K562 (cell line): ENCODE measurements around the gene CLEC2L. TPM values are rescaled to one million over a fixed set of nuclear protein-coding genes. Genes with fewer than 3 reads are reported as not detected.
A peak's percentile ranks its signal among the peaks of the same experiment; 100 is the strongest.

Source experiments
- ATAC-seq: fragments of 200-7000 bp; cut with Tn5 transposase; 3 replicates; pipeline ENCODE4 v1.9.1; 2020; ENCODE audit warnings: moderate library complexity
- BruUV-seq: library from RNA; stranded (reverse); fragments of 400-500 nt; replicated peaks from 2 replicates; lab custom pipeline; 2021; lab: Mats Ljungman, UMichigan
- CTCF ChIA-PET: fragments of 300-600 bp; formaldehyde crosslinking; extraction: SDS; loops from one replicate; lab custom pipeline; 2021; ENCODE audit warnings: low intra/inter-chr PET ratio; lab: Yijun Ruan, JAX
- POLR2A ChIA-PET: fragments of 300-600, 350-650 bp; sonication (Branson Sonifier 250); formaldehyde crosslinking; extraction: SDS; loops from one replicate; lab custom pipeline; 2021; ENCODE audit warnings: antibody characterized with exemption, inconsistent platforms; lab: Yijun Ruan, JAX
- DNase-seq, 4 experiments: peaks; one replicate each; pipeline versions ENCODE4 v3.0.0 to v3.0.0-alpha.2; 2011 to 2018; ENCODE audit warnings: low spot score in 3 of 4, mixed read lengths in 3 of 4; ENCODE audit errors: extremely low read depth in 1 of 4
- FAIRE-seq: peaks from 2 replicates; lab custom pipeline; 2011; peaks lifted over from hg19 to GRCh38; lab: Jason Lieb, UNC
- H2AFZ ChIP-seq: 2 replicates; pipeline ENCODE4 v1.6.0; 2011; ENCODE audit warnings: low read depth, low read length, control low read depth, inconsistent platforms
- H3K27ac ChIP-seq: fragments of 200-600 bp; 3 replicates; pipeline ENCODE4 v1.8.0; 2011; ENCODE audit warnings: low read depth, mild to moderate bottlenecking, control low read depth, inconsistent platforms, low read length, moderate library complexity, mixed read lengths; ENCODE audit errors: extremely low read depth
- H3K27me3 ChIP-seq, 2 experiments: fragments of 300-600 bp in 1 of 2; 2 replicates in 1 of 2; 3 replicates in 1 of 2; pipeline versions ENCODE4 v1.6.0 to v1.8.0; 2011; ENCODE audit warnings: inconsistent platforms in 2 of 2, low read length in 2 of 2, mild to moderate bottlenecking in 1 of 2, mixed read lengths in 1 of 2, moderate library complexity in 1 of 2; ENCODE audit not compliant: control insufficient read depth in 2 of 2, insufficient read depth in 2 of 2
- H3K36me3 ChIP-seq: fragments of 300-600 bp; 3 replicates; pipeline ENCODE4 v1.8.0; 2011; ENCODE audit warnings: mild to moderate bottlenecking, low read length, inconsistent platforms; ENCODE audit not compliant: control insufficient read depth, insufficient read depth
- H3K4me1 ChIP-seq, 2 experiments: fragments of 200-600 bp in 1 of 2; replicated peaks in 1 of 2; 2 replicates in 1 of 2; 3 replicates in 1 of 2; pipeline versions ENCODE4 v1.5.1 to v1.8.0; 2011; ENCODE audit warnings: inconsistent platforms in 2 of 2, low read length in 2 of 2, mild to moderate bottlenecking in 1 of 2, mixed read lengths in 1 of 2, moderate library complexity in 1 of 2; ENCODE audit not compliant: control insufficient read depth in 2 of 2, insufficient read depth in 2 of 2
- H3K4me2 ChIP-seq: 2 replicates; pipeline ENCODE4 v1.6.1; 2011; ENCODE audit warnings: low read length, control low read depth, inconsistent platforms, mixed read lengths; ENCODE audit not compliant: insufficient read depth
- H3K4me3 ChIP-seq: fragments of 200-600 bp; sonication (generic), shearing (Covaris generic); 2 replicates; pipeline ENCODE4 v1.5.1; 2016; ENCODE audit warnings: control low read depth, inconsistent platforms
- H3K79me2 ChIP-seq: fragments of 200-600 bp; 3 replicates; pipeline ENCODE4 v1.8.0; 2011; ENCODE audit warnings: low read length, inconsistent platforms; ENCODE audit not compliant: control insufficient read depth, insufficient read depth
- H3K9ac ChIP-seq, 2 experiments: 2 replicates each; pipeline versions ENCODE4 v1.6.0 to v1.6.1; 2011; ENCODE audit warnings: low read depth in 2 of 2, low read length in 2 of 2, control low read depth in 1 of 2, inconsistent platforms in 1 of 2, mild to moderate bottlenecking in 1 of 2, mixed read lengths in 1 of 2; ENCODE audit not compliant: insufficient read depth in 1 of 2
- H3K9me1 ChIP-seq: one replicate; pipeline ENCODE4 v1.6.0; 2011; ENCODE audit warnings: inconsistent platforms, mild to moderate bottlenecking, low read length, moderate library complexity; ENCODE audit not compliant: control insufficient read depth, insufficient read depth
- H3K9me3 ChIP-seq: replicated peaks from 2 replicates; pipeline ENCODE4 v1.5.1; 2011; ENCODE audit warnings: low read depth, low read length, inconsistent platforms; ENCODE audit not compliant: control insufficient read depth, insufficient read depth
- H4K20me1 ChIP-seq: replicated peaks from 2 replicates; pipeline ENCODE4 v1.6.1; 2011; ENCODE audit warnings: low read length, inconsistent platforms, mixed read lengths; ENCODE audit not compliant: control insufficient read depth, insufficient read depth
- DDX20 ChIP-seq: fragments of 450-650 bp; IDR thresholded peaks from 2 replicates; pipeline ENCODE4 v1.6.1; 2016; ENCODE audit warnings: missing genetic modification characterization, low read depth, mild to moderate bottlenecking, missing compliant biosample characterization, moderate library complexity
- ELF1 ChIP-seq: fragments of 200-800 bp; sonication (Bioruptor generic); IDR thresholded peaks from 2 replicates; pipeline ENCODE4 v1.6.1; 2016; ENCODE audit warnings: missing genetic modification characterization, missing compliant biosample characterization
- ETV5 ChIP-seq: sonication (generic); formaldehyde crosslinking; IDR thresholded peaks from 2 replicates; pipeline ENCODE4 v1.4.0; 2020; ENCODE audit warnings: low read depth, mild to moderate bottlenecking, missing genetic modification reagents
- HNRNPH1 ChIP-seq: fragments of 200-400 bp; formaldehyde crosslinking; optimal IDR thresholded peaks from 2 replicates; pipeline ENCODE3; 2017; ENCODE audit warnings: low read depth, mild to moderate bottlenecking, low read length, moderate library complexity
- MYC ChIP-seq, 2 experiments: fragments of 250-450 bp in 1 of 2; sonication (Bioruptor Pico) in 1 of 2; IDR thresholded peaks; 2 replicates each; pipeline versions ENCODE4 v1.5.1 to v1.6.1; 2012 to 2021; ENCODE audit warnings: low read depth in 2 of 2, borderline replicate concordance in 1 of 2, improper control_type of control experiment in 1 of 2, low read length in 1 of 2, mild to moderate bottlenecking in 1 of 2, moderate library complexity in 1 of 2
- RBM17 ChIP-seq: fragments of 200-400 bp; formaldehyde crosslinking; IDR thresholded peaks from 2 replicates; pipeline ENCODE4 v1.6.1; 2017; ENCODE audit warnings: low read depth, mild to moderate bottlenecking, low read length, borderline replicate concordance
- WGBS: fragments of 100-300 bp; shearing (Covaris generic); methylation state at CpG from one replicate; pipeline ENCODE4 v1.1.6; 2016; ENCODE audit warnings: low coverage, mixed read lengths; ENCODE audit not compliant: insufficient coverage; ENCODE audit errors: missing lambda C conversion rate; 5-methylcytosine and 5-hydroxymethylcytosine counted together
- in situ Hi-C: fragments of 300-500 bp; cut with MboI; formaldehyde crosslinking; loops from 4 replicates; pipeline ENCODE4 v1.15.0; 2018; ENCODE audit warnings: inconsistent platforms, mixed read lengths
- intact Hi-C: fragments of 100-400 bp; cut with micrococcal nuclease; formaldehyde crosslinking; loops from 2 replicates; pipeline ENCODE4 v1.14.2; 2022
- polyA plus RNA-seq, 8 experiments: library from polyadenylated mRNA; depleted of rRNA in 4 of 8; stranded (reverse) in 5 of 8; unstranded in 3 of 8; fragments of >200 nt; fragmentation: Nextera tagmentation in 2 of 8; fragmentation: Illumina TruSeq in 1 of 8; extraction: Ambion mirVana in 2 of 8; extraction: Trizol in 1 of 8; gene quantifications; 2 replicates each; pipeline versions ENCODE4 v1.2.1 to v1.2.3, GENCODE V29; 2011 to 2014; ENCODE audit warnings: inconsistent platforms in 1 of 8, missing spikeins in 1 of 8
- total RNA-seq, 7 experiments: library from RNA; depleted of rRNA in 6 of 7; stranded (reverse); fragments of >200 nt in 6 of 7; fragmentation: Illumina TruSeq in 2 of 7; extraction: Trizol in 2 of 7; gene quantifications; 2 replicates each; pipeline versions ENCODE4 v1.2.1 to v1.2.3, GENCODE V29; 2011 to 2021; ENCODE audit warnings: low replicate concordance in 1 of 7

The CLEC2L gene
- total and polyA plus RNA-seq, 9 of the 15 experiments (the other 6 are each of a cell fraction or from before 2014, with no cell fraction given), result 0.84 to 5.5 (median 1.8) TPM

GRCh38 chr7:139479620-139480019 is 43.9 kb upstream of the CLEC2L start:
- BruUV-seq, result no TSS peak
- Histone ChIP-seq H3K4me3 (no peak overlapping the region), H3K27me3 (peaks cover 55 to 87% of the 10 kb centered on the region in 2 experiments), H3K9me1 (no peaks in the 10 kb centered on the region), H3K9me3 (no peaks in the 10 kb centered on the region), H3K9ac (no peak overlapping the region), H3K79me2 (no peaks in the 10 kb centered on the region), H3K36me3 (no peaks in the 10 kb centered on the region), H3K27ac (no peak overlapping the region), H4K20me1 (peaks cover 3% of the 10 kb centered on the region; the same call in 1 of the 2 replicates), H3K4me1 (peaks cover 0 to 15% of the 10 kb centered on the region in 2 experiments; a peak in 3 of 5 replicates), H2AFZ (no peak overlapping the region)
- DNase-seq (peak in 1 of 4 experiments; percentile 22), ATAC-seq (no peak), FAIRE-seq (no peak)
- 0% methylated on average over 4 of the region's 4 CpGs for WGBS
- CTCF ChIA-PET, result no interaction called here
- intact Hi-C loops, result no loop called here
- in situ Hi-C loops, result no loop called here
- TF ChIP-seq ETV5 (CRISPR knock-in tag) (no peak), HNRNPH1 (no peak), DDX20 (tag) (no peak), ELF1 (tag) (no peak), MYC (IDR thresholded peaks at IDR 0.05; ENCODE audit: low read depth, low read length) (no peak), MYC (CRISPR knock-in tag; IDR thresholded peaks at IDR 0.05; ENCODE audit: borderline replicate concordance, low read depth) (no peak), RBM17 (no peak)
- TF ChIP-seq, all 486 proteins: peak for 0
- POLR2A ChIA-PET, result interaction anchor here (0.8 kb wide), 1 partner anchor 29 kb away, joined by 3 read pairs; no protein-coding TSS in a partner anchor
- no peak overlapping the region for H3K4me2 ChIP-seq
